ENCODE data around the gene C5AR2. TPM values are rescaled to one million over a fixed set of nuclear protein-coding genes. Genes with fewer than 3 reads are reported as not detected.

C5AR2 gene
- total and polyA plus RNA-seq, 4 experiments from 2014 or later: 0.10 to 2.9 (median 1.1) TPM

DNA sequence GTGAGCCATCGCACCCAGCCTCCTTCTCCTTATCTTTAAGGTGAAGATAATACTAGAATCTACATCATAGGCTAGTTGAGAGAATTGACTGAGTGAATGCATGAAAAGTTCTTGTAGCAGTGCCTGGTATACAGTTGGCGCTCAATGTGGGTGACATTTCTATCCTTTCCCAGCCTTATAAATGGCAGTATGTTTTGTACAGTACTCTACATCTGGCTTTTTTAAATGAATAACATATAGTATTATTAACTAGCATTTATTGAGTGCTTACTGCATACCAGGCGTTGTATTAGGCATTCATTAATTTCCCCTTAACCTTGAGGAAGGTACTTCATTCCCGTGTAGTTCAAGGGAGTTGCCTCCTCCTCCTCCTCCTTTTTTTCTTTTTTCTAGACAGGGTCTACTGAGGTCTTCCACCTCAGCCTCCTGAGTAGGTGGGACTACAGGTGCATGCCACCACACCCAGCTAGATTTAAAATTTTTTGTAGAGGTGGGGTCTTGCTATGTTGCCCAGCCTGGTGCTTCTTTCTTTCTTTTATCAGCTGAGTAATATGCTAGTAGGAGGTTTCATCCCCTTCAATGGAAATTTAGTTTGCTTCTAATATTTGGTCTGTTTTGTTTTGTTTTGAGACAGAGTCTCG, 19.5 kb upstream of the C5AR2 start:
- Histone ChIP-seq H3K9me3 (ENCODE audit: control insufficient read depth in 1 of 2, low read length in 2 of 2) (no peaks in the 10 kb centered on the region), H3K27me3 (ENCODE audit: insufficient read depth, low read length) (no peaks in the 10 kb centered on the region), H3K4me1 (ENCODE audit: insufficient read depth, low read length) (no peaks in the 10 kb centered on the region), H3K4me3 (ENCODE audit: low read length in 2 of 2) (no peak overlapping the region), H3K27ac (ENCODE audit: low read depth, low read length) (no peak overlapping the region), H3K36me3 (ENCODE audit: insufficient read depth, low read length) (no peaks in the 10 kb centered on the region)
- ChIA-PET CTCF (ENCODE audit: partially characterized antibody) (no interaction called here), POLR2A (ENCODE audit: partially characterized antibody) (no interaction called here)
- Mint-ChIP-seq H3K27ac (peak overlapping the region in 1 of 7 donors; percentile 46), H3K27me3 (peaks cover 3 to 5% of the 10 kb centered on the region in 2 donors), H3K4me1 (peaks cover 0 to 2% (median 0%) of the 10 kb centered on the region in 4 donors), H3K4me3 (no peak overlapping the region), H3K36me3 (no peaks in the 10 kb centered on the region), H3K9me3 (peaks cover 0 to 2% (median 0%) of the 10 kb centered on the region in 8 donors)
- intact Hi-C loops (cut with micrococcal nuclease): no loop called here
- DNase-seq: no peak

DNA sequence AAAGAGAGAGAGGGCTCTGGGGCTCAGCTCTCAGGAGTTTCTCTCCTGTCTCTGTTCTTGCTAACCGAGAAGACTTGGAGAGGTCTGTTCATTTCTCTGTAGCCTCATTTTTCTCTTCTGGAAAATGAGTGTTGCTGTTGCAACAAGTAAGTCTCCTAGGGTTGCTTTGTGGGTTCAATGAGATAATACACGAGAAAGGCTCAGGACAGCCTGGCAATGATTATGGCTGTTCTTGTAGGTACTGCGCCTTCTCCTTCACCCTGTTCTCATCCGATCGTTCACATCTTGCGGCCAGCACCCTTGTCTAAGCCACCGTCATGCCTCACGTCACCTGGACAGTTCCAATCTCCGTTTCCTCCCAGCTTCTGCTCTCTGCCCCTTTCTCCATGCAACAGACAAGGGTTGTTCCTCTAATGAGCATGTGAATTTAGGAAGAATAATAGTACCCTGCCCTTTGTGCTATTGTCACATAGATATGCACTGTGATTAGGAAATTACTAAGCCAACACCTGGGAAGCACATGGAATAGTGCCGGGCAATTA, 18.1 kb upstream of the C5AR2 start:
- no peaks in the 10 kb centered on the region for H3K4me1 ChIP-seq (ENCODE audit: insufficient read depth, low read length)
- POLR2A ChIA-PET (ENCODE audit: partially characterized antibody): no interaction called here
- no peaks in the 10 kb centered on the region for H3K36me3 Mint-ChIP-seq

DNA sequence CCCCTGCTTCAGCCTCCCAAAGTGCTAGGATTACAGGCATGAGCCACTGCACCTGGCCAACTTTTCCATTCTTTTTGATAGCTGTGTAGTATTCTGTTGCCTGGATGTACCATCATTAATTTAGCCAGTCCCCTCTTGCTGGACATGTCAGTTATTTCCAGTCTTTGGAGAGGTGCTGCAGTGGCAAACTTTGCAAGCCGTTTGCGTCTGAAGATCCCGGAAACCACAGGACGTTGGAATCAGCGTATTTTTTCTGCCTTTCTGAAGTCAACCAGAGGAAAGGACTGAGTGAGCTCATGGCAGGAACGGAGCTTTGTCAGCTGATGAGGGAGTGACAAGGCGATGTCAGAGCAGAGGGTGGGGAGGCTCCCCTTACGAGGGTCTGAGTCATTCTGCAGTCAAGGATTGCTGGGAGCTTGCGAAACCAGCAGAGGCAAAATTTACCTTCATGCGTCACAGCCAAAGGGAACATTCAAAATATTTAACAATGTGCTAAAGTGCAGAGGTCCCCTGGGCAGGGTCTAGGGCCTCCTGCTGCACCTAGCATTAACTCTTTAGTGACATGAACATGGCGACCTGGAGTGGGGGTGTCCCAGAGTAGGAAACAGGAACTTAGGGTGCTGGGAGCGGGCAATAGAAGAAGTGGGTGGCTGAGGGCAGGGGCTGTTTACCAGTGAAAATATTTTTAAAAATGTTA, 16.7 kb upstream of the C5AR2 start:
- Histone ChIP-seq H3K36me3 (ENCODE audit: insufficient read depth, low read length) (no peaks in the 10 kb centered on the region), H3K27ac (ENCODE audit: low read depth, low read length) (no peak overlapping the region), H3K4me1 (ENCODE audit: insufficient read depth, low read length) (no peaks in the 10 kb centered on the region), H3K9me3 (ENCODE audit: control insufficient read depth in 1 of 2, low read length in 2 of 2) (no peaks in the 10 kb centered on the region), H3K4me3 (ENCODE audit: low read length in 2 of 2) (no peak overlapping the region), H3K27me3 (ENCODE audit: insufficient read depth, low read length) (no peaks in the 10 kb centered on the region)
- POLR2A ChIA-PET (ENCODE audit: partially characterized antibody): no interaction called here
- no peaks in the 10 kb centered on the region for H3K36me3 Mint-ChIP-seq
- H3K27ac Mint-ChIP-seq: no peak overlapping the region
- H3K9me3 Mint-ChIP-seq: peaks cover 0 to 2% (median 0%) of the 10 kb centered on the region in 8 donors
- H3K4me1 Mint-ChIP-seq: peaks cover 0 to 2% (median 0%) of the 10 kb centered on the region in 4 donors
- CTCF ChIA-PET (ENCODE audit: partially characterized antibody): interaction anchor here (2.0 kb wide), 1 partner anchor 76 kb away, joined by 6 read pairs; no protein-coding TSS in a partner anchor
- intact Hi-C loops (cut with micrococcal nuclease): no loop called here
- H3K4me3 Mint-ChIP-seq: no peak overlapping the region
- DNase-seq: no peak
- peaks cover 5 to 11% of the 10 kb centered on the region in 2 donors for H3K27me3 Mint-ChIP-seq

More for the DNA sequence above, 18.1 kb upstream of the C5AR2 start:
- H3K4me1 Mint-ChIP-seq: peaks cover 0 to 2% (median 0%) of the 10 kb centered on the region in 4 donors
- DNase-seq: no peak
- H3K27ac ChIP-seq (ENCODE audit: low read depth, low read length): no peak overlapping the region
- peak overlapping the region in 2 of 7 donors; percentile 38 to 53 for H3K27ac Mint-ChIP-seq
- H3K9me3 ChIP-seq (ENCODE audit: control insufficient read depth in 1 of 2, low read length in 2 of 2): no peaks in the 10 kb centered on the region
- peaks cover 0 to 2% (median 0%) of the 10 kb centered on the region in 8 donors for H3K9me3 Mint-ChIP-seq
- no peaks in the 10 kb centered on the region for H3K27me3 ChIP-seq (ENCODE audit: insufficient read depth, low read length)
- no peaks in the 10 kb centered on the region for H3K36me3 ChIP-seq (ENCODE audit: insufficient read depth, low read length)
- peaks cover 3 to 7% of the 10 kb centered on the region in 2 donors for H3K27me3 Mint-ChIP-seq
- intact Hi-C loops (cut with micrococcal nuclease): no loop called here
- CTCF ChIA-PET (ENCODE audit: partially characterized antibody): interaction anchor here (0.6 to 2.0 kb wide), 2 partner anchors 78 to 553 kb away, joined by 3 to 6 read pairs; no protein-coding TSS in a partner anchor
- no peak overlapping the region for H3K4me3 Mint-ChIP-seq
- no peak overlapping the region for H3K4me3 ChIP-seq (ENCODE audit: low read length in 2 of 2)

DNA sequence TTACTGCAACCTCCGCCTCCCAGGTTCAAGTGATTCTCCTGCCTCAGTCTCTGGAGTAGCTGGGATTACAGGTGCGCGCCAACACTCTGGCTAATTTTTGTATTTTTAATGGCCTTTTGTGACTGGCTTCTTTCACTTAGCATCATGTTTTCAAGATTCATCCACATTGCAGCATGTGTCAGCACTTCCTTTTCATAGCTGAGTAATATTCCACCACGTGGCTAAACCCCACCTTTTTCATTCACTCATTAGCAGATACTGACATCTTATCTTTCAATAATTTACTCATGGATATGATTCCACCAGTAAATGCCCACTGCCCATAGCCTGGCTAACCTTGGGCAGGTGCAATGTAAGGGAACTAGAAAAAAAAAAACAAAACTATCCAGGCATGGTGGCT, 15.5 kb upstream of the C5AR2 start:
- no peak overlapping the region for H3K27ac ChIP-seq (ENCODE audit: low read depth, low read length)
- no peaks in the 10 kb centered on the region for H3K36me3 Mint-ChIP-seq
- peaks cover 10 to 18% of the 10 kb centered on the region in 2 donors for H3K27me3 Mint-ChIP-seq
- H3K27ac Mint-ChIP-seq: no peak overlapping the region
- no peak overlapping the region for H3K4me3 Mint-ChIP-seq
- no peaks in the 10 kb centered on the region for H3K4me1 ChIP-seq (ENCODE audit: insufficient read depth, low read length)
- no peak for DNase-seq
- H3K36me3 ChIP-seq (ENCODE audit: insufficient read depth, low read length): no peaks in the 10 kb centered on the region
- H3K9me3 Mint-ChIP-seq: peaks cover 0 to 2% (median 0%) of the 10 kb centered on the region in 8 donors
- no peak overlapping the region for H3K4me3 ChIP-seq (ENCODE audit: low read length in 2 of 2)
- intact Hi-C loops (cut with micrococcal nuclease): no loop called here
- peaks cover 0 to 2% (median 0%) of the 10 kb centered on the region in 4 donors for H3K4me1 Mint-ChIP-seq
- POLR2A ChIA-PET (ENCODE audit: partially characterized antibody): no interaction called here
- CTCF ChIA-PET (ENCODE audit: partially characterized antibody): interaction anchor here (1.9 kb wide), 1 partner anchor 20 kb away, joined by 5 read pairs; no protein-coding TSS in a partner anchor
- no peaks in the 10 kb centered on the region for H3K27me3 ChIP-seq (ENCODE audit: insufficient read depth, low read length)
- no peaks in the 10 kb centered on the region for H3K9me3 ChIP-seq (ENCODE audit: control insufficient read depth in 1 of 2, low read length in 2 of 2)

DNA sequence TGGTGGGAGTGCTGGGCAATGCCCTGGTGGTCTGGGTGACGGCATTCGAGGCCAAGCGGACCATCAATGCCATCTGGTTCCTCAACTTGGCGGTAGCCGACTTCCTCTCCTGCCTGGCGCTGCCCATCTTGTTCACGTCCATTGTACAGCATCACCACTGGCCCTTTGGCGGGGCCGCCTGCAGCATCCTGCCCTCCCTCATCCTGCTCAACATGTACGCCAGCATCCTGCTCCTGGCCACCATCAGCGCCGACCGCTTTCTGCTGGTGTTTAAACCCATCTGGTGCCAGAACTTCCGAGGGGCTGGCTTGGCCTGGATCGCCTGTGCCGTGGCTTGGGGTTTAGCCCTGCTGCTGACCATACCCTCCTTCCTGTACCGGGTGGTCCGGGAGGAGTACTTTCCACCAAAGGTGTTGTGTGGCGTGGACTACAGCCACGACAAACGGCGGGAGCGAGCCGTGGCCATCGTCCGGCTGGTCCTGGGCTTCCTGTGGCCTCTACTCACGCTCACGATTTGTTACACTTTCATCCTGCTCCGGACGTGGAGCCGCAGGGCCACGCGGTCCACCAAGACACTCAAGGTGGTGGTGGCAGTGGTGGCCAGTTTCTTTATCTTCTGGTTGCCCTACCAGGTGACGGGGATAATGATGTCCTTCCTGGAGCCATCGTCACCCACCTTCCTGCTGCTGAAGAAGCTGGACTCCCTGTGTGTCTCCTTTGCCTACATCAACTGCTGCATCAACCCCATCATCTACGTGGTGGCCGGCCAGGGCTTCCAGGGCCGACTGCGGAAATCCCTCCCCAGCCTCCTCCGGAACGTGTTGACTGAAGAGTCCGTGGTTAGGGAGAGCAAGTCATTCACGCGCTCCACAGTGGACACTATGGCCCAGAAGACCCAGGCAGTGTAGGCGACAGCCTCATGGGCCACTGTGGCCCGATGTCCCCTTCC, 11.8 kb upstream of the C5AR2 start:
- DNase-seq: no peak
- ChIA-PET POLR2A (ENCODE audit: partially characterized antibody) (no interaction called here), CTCF (ENCODE audit: partially characterized antibody) (no interaction called here)
- H3K4me3 Mint-ChIP-seq: no peak overlapping the region
- Histone ChIP-seq H3K4me1 (ENCODE audit: insufficient read depth, low read length) (no peaks in the 10 kb centered on the region), H3K27me3 (ENCODE audit: insufficient read depth, low read length) (no peaks in the 10 kb centered on the region), H3K9me3 (ENCODE audit: control insufficient read depth in 1 of 2, low read length in 2 of 2) (no peaks in the 10 kb centered on the region), H3K27ac (ENCODE audit: low read depth, low read length) (no peak overlapping the region), H3K36me3 (ENCODE audit: insufficient read depth, low read length) (no peaks in the 10 kb centered on the region), H3K4me3 (ENCODE audit: low read length in 2 of 2) (no peak overlapping the region)
- H3K27me3 Mint-ChIP-seq: peaks cover 15 to 18% of the 10 kb centered on the region in 2 donors
- H3K27ac Mint-ChIP-seq: no peak overlapping the region
- peaks cover 0 to 4% (median 0%) of the 10 kb centered on the region in 8 donors for H3K9me3 Mint-ChIP-seq
- H3K36me3 Mint-ChIP-seq: no peaks in the 10 kb centered on the region
- intact Hi-C loops (cut with micrococcal nuclease): no loop called here
- H3K4me1 Mint-ChIP-seq: peaks cover 0 to 2% (median 0%) of the 10 kb centered on the region in 4 donors

DNA sequence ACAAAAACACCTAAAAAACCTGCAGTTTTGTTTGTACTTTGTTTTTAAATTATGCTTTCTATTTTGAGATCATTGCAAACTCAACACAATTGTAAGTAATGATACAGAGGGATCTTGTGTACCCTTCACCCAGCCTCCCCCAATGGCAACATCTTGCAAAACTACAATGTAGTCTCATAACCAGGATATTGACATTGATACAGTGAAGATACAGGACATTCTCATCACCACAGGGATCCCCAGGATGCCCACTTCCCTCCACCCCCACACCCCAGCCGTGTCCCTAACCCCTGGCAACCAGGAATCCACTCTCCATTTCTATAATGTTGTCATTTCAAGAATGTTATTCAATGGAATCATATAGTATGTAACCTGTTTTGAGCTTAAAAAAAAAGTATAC, 10.3 kb upstream of the C5AR2 start:
- no peak overlapping the region for H3K4me3 ChIP-seq (ENCODE audit: low read length in 2 of 2)
- no peaks in the 10 kb centered on the region for H3K4me1 ChIP-seq (ENCODE audit: insufficient read depth, low read length)
- peak overlapping the region in 1 of 7 donors; percentile 12 for H3K27ac Mint-ChIP-seq
- peaks cover 0 to 2% (median 0%) of the 10 kb centered on the region in 8 donors for H3K9me3 Mint-ChIP-seq
- no peaks in the 10 kb centered on the region for H3K9me3 ChIP-seq (ENCODE audit: control insufficient read depth in 1 of 2, low read length in 2 of 2)
- no peak for DNase-seq
- H3K27me3 ChIP-seq (ENCODE audit: insufficient read depth, low read length): no peaks in the 10 kb centered on the region
- no peaks in the 10 kb centered on the region for H3K36me3 ChIP-seq (ENCODE audit: insufficient read depth, low read length)
- POLR2A ChIA-PET (ENCODE audit: partially characterized antibody): no interaction called here
- H3K4me1 Mint-ChIP-seq: no peaks in the 10 kb centered on the region
- CTCF ChIA-PET (ENCODE audit: partially characterized antibody): no interaction called here
- H3K36me3 Mint-ChIP-seq: no peaks in the 10 kb centered on the region
- intact Hi-C loops (cut with micrococcal nuclease): no loop called here
- H3K27ac ChIP-seq (ENCODE audit: low read depth, low read length): no peak overlapping the region
- H3K27me3 Mint-ChIP-seq: peaks cover 18 to 20% of the 10 kb centered on the region in 2 donors
- no peak overlapping the region for H3K4me3 Mint-ChIP-seq

Data from CD4-positive, alpha-beta memory T cell (primary cell).